ENCODE data around the gene HUWE1.
"Not testable (repeated sequence)": the region's sequence is repeated elsewhere in the genome, so short reads cannot be mapped to it uniquely, and the experiment has no call there.

The HUWE1 gene

GRCh38 chrX:53606456-53606855, 80.1 kb downstream of the HUWE1 start:
- DNase-seq: no peak

GRCh38 chrX:53605004-53605403, 81.5 kb downstream of the HUWE1 start:
- DNase-seq: no peak

GRCh38 chrX:53599781-53600396, 86.6 kb downstream of the HUWE1 start:
- no peak for DNase-seq

GRCh38 chrX:53598169-53598568, 88.3 kb downstream of the HUWE1 start:
- DNase-seq: no peak

GRCh38 chrX:53595266-53595810, 91.2 kb downstream of the HUWE1 start:
- DNase-seq: no peak

GRCh38 chrX:53594354-53594753, 92.2 kb downstream of the HUWE1 start:
- no peak for DNase-seq

GRCh38 chrX:53587795-53588420, 98.6 kb downstream of the HUWE1 start:
- no peak for DNase-seq

- DNase-seq: no peak
Measured at GRCh38 chrX:53584891-53585290, 101.6 kb downstream of the HUWE1 start.

GRCh38 chrX:53583571-53583970, 102.9 kb downstream of the HUWE1 start:
- no peak for DNase-seq

GRCh38 chrX:53580742-53581504, 105.6 kb downstream of the HUWE1 start:
- DNase-seq: no peak

- no peak for DNase-seq
Measured at GRCh38 chrX:53571494-53571893, 115.0 kb downstream of the HUWE1 start.

GRCh38 chrX:53563324-53563723, 123.2 kb downstream of the HUWE1 start:
- no peak for DNase-seq

- DNase-seq: no peak
Measured at GRCh38 chrX:53561912-53562311, 124.6 kb downstream of the HUWE1 start.

- DNase-seq: no peak
Measured at GRCh38 chrX:53558646-53559045, 127.9 kb downstream of the HUWE1 start.

GRCh38 chrX:53556868-53557267, 129.7 kb downstream of the HUWE1 start:
- DNase-seq: no peak

GRCh38 chrX:53550756-53551463, 135.6 kb downstream of the HUWE1 start:
- DNase-seq: no peak

- no peak for DNase-seq
Measured at GRCh38 chrX:53547668-53548067, 138.9 kb downstream of the HUWE1 start.

GRCh38 chrX:53544936-53545335, 141.6 kb downstream of the HUWE1 start:
- DNase-seq: no peak

- DNase-seq: no peak
Measured at GRCh38 chrX:53538781-53539180, 147.7 kb downstream of the HUWE1 start.

- DNase-seq: not testable (repeated sequence)
Measured at GRCh38 chrX:53531255-53531966, 155.1 kb downstream of the HUWE1 start.

- DNase-seq: no peak
Measured at GRCh38 chrX:53526999-53527398, 159.5 kb downstream of the HUWE1 start.

- no peak for DNase-seq
Measured at GRCh38 chrX:53511322-53511721, 175.2 kb downstream of the HUWE1 start.

- DNase-seq: not testable (repeated sequence)
Measured at GRCh38 chrX:53504035-53504434, 182.5 kb downstream of the HUWE1 start.
